Heart right ventricle (tissue), 16 donors: ENCODE measurements around the gene THSD8. TPM values are rescaled to one million over a fixed set of nuclear protein-coding genes. Genes with fewer than 3 reads are reported as not detected.
"Not testable (repeated sequence)": the region's sequence is repeated elsewhere in the genome, so short reads cannot be mapped to it uniquely, and the experiment has no call there.

Experiments
- ATAC-seq, 8 donors: fragments of 200-7000 bp; cut with Tn5 transposase; one replicate each; pipeline ENCODE4 v1.9.1; 2020; ENCODE audit warnings: mild to moderate bottlenecking in 8 of 8, moderate library complexity in 8 of 8, moderate number of reproducible peaks in 1 of 8
- DNase-seq, 2 donors: peaks; one replicate each; pipeline ENCODE4 v3.0.0-alpha.2; 2020
- H3K27ac ChIP-seq, 10 donors: fragments of 200-600 bp; sonication (generic) in 2 of 10; one replicate each; pipeline versions ENCODE4 v1.5.0 to v1.8.0; 2020 to 2022; ENCODE audit warnings: mild to moderate bottlenecking in 3 of 10
- H3K27me3 ChIP-seq, 7 donors: fragments of 200-600 bp; one replicate each; pipeline ENCODE4 v1.8.0; 2021 to 2022; ENCODE audit warnings: mild to moderate bottlenecking in 2 of 7
- H3K36me3 ChIP-seq, 9 donors: fragments of 200-600 bp; sonication (generic) in 1 of 9; one replicate each; pipeline versions ENCODE4 v1.5.0 to v1.8.0; 2020 to 2022; ENCODE audit warnings: mild to moderate bottlenecking in 2 of 9
- H3K4me1 ChIP-seq, 9 donors: fragments of 200-600 bp; sonication (generic) in 1 of 9; one replicate each; pipeline versions ENCODE4 v1.5.0 to v1.8.0; 2020 to 2022; ENCODE audit warnings: mild to moderate bottlenecking in 4 of 9
- H3K4me3 ChIP-seq, 10 donors: fragments of 200-600 bp; sonication (generic) in 2 of 10; one replicate each; pipeline versions ENCODE4 v1.5.0 to v1.8.0; 2020 to 2022; ENCODE audit warnings: mild to moderate bottlenecking in 7 of 10, moderate library complexity in 2 of 10
- H3K9me3 ChIP-seq, 11 donors: fragments of 200-600 bp in 10 of 11; sonication (generic) in 2 of 11; one replicate each; pipeline versions ENCODE4 v1.5.0 to v1.8.0; 2013 to 2022; ENCODE audit warnings: mild to moderate bottlenecking in 2 of 11, control low read depth in 1 of 11, moderate library complexity in 1 of 11
- WGBS, 2 donors: extraction: QIAGEN DNeasy Blood & Tissue Kit; methylation state at CpG; one replicate each; pipeline ENCODE4 v1.1.7; 2013; ENCODE audit warnings: inconsistent platforms in 1 of 2; 5-methylcytosine and 5-hydroxymethylcytosine counted together
- intact Hi-C, 10 donors: fragments of 100-400 bp; cut with DNase I; formaldehyde crosslinking; loops; one replicate each; pipeline versions ENCODE4 v1.11.1 to v1.14.2; 2022
- polyA plus RNA-seq, 2 donors: library from polyadenylated mRNA; stranded (reverse); fragments of 200-250 nt; gene quantifications; one replicate each; pipeline ENCODE4 v1.2.3, GENCODE V29; 2013
- total RNA-seq, 10 donors: library from RNA; stranded (reverse); fragmentation: NEBNext Ultra II Directional in 3 of 10; extraction: Animal tissue kit (Norgen Biotek cat#: 25700) in 3 of 10; gene quantifications; one replicate each; pipeline versions ENCODE4 v1.2.1 to v1.2.4, GENCODE V29; 2021 to 2023
- TF ChIP-seq, protein P1 (sequence below), 9 donors: fragments of 200-600 bp; sonication (generic) in 2 of 9; IDR thresholded peaks; one replicate each; pipeline versions ENCODE4 v1.5.0 to v1.8.0; 2021 to 2022; ENCODE audit warnings: antibody characterized with exemption in 9 of 9, mild to moderate bottlenecking in 5 of 9, moderate library complexity in 1 of 9
- donor health status: Arrhythmogenic right ventricular cardiomyopathy.
- donor health status: ischemic (EF 13 %, LVEDD 7.1; RV severe dilation, severe dysfunction).
- donor health status: healthy with polysubstance abuse.
- donor health status: DM: no; HTN: yes; CAD: no.
- donor health status: DM: no; HTN: no; CAD: no.
- donor health status: ischemic (EF 25% LVEDD 6.9; RV normal size, moderate dysfunction).
- donor health status: ischemic (EF 25% LVEDD 5.7; RV mildly dilated, moderate dysfunction).
- donor health status: healthy.
- donor health status: DM: yes; HTN: yes; CAD: no.
- donor health status: Ischemic cardiomyopathy.
- donor health status: ischemic (EF 35%, LVEDD 5.7; RV mildly dilated, moderate dysfunction).
- donor health status: nonischemic (EF 11% LVEDD 7.7; RV severe dilation, severe dysfunction).
- donor health status: DM: yes; HTN: yes; CAD: no.
- donor health status: PGD.
- donor health status: ischemic (EF 29% LVEDD 5.4; RV normal size, mild dysfunction).
- donor health status: nonischemic (EF 23%, LVEDD 6.1; RV moderate dilation, normal function).

THSD8 gene
- total and polyA plus RNA-seq, 12 donors, result 0.72 to 4.8 (median 2.5) TPM

DNA sequence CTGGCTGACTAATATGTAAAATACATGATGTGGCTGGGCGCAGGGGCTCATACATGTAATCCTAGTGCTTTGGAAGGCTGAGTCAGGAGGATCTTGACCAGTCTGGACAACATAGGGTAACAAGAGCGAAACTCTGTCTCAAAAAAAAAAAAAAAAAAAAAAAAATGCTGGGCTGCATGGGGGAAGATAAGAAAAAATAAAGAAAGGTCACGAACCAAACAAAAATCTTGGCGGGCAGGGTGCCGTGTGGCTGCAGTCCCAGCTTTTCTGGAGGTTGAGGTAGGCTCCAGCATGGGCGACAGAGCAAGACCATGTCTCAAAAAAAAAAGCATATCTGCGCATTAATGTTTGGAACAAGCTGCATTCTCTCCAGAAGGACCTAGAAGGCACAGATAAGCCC lies 13.2 kb downstream of the THSD8 start:
- H3K27me3 ChIP-seq, result no peaks in the 10 kb centered on the region
- intact Hi-C loops, result loop anchor here in 1 of 10 donors (5.0 kb wide), 1 partner anchor 47 kb away; no protein-coding TSS in a partner anchor
- no peaks in the 10 kb centered on the region for H3K4me1 ChIP-seq
- DNase-seq, result no peak
- TF ChIP-seq, protein P1, sequence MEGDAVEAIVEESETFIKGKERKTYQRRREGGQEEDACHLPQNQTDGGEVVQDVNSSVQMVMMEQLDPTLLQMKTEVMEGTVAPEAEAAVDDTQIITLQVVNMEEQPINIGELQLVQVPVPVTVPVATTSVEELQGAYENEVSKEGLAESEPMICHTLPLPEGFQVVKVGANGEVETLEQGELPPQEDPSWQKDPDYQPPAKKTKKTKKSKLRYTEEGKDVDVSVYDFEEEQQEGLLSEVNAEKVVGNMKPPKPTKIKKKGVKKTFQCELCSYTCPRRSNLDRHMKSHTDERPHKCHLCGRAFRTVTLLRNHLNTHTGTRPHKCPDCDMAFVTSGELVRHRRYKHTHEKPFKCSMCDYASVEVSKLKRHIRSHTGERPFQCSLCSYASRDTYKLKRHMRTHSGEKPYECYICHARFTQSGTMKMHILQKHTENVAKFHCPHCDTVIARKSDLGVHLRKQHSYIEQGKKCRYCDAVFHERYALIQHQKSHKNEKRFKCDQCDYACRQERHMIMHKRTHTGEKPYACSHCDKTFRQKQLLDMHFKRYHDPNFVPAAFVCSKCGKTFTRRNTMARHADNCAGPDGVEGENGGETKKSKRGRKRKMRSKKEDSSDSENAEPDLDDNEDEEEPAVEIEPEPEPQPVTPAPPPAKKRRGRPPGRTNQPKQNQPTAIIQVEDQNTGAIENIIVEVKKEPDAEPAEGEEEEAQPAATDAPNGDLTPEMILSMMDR (IDR thresholded peaks at IDR 0.05), result no peak
- no peak overlapping the region for H3K27ac ChIP-seq
- H3K9me3 ChIP-seq, result no peaks in the 10 kb centered on the region
- no peak overlapping the region for H3K4me3 ChIP-seq
- H3K36me3 ChIP-seq, result peaks cover 0 to 42% (median 6%) of the 10 kb centered on the region in 9 donors
- WGBS, 2 donors, result 94 to 96% methylated on average over 7 of the region's 7 CpGs
- ATAC-seq, result no peak

GRCh38 chr19:12817188-12817587 lies 15.3 kb downstream of the THSD8 start:
- intact Hi-C loops, result loop anchor here in 1 of 10 donors (5.0 kb wide), 1 partner anchor 45 kb away; no protein-coding TSS in a partner anchor
- peaks cover 0 to 26% (median 6%) of the 10 kb centered on the region in 9 donors for H3K36me3 ChIP-seq
- H3K9me3 ChIP-seq, H3K4me3 ChIP-seq, H3K27ac ChIP-seq, DNase-seq, H3K27me3 ChIP-seq, H3K4me1 ChIP-seq, ATAC-seq: not testable (repeated sequence)
- WGBS, 2 donors, result 93 to 95% methylated on average over 6 of the region's 6 CpGs

- intact Hi-C loops, result loop anchor here in 1 of 10 donors (5.0 kb wide), 1 partner anchor 44 kb away; no protein-coding TSS in a partner anchor
- H3K27ac ChIP-seq, H3K4me3 ChIP-seq, H3K27me3 ChIP-seq, H3K4me1 ChIP-seq, DNase-seq, ATAC-seq, H3K9me3 ChIP-seq: not testable (repeated sequence)
- 92 to 93% methylated on average over 11 of the region's 11 CpGs for WGBS, 2 donors
- peaks cover 0 to 22% (median 6%) of the 10 kb centered on the region in 9 donors for H3K36me3 ChIP-seq
Observed at GRCh38 chr19:12817810-12818209, 15.9 kb downstream of the THSD8 start.

GRCh38 chr19:12821761-12822160 lies 19.9 kb downstream of the THSD8 start:
- peaks cover 0 to 6% (median 0%) of the 10 kb centered on the region in 9 donors for H3K4me1 ChIP-seq
- no peak for ATAC-seq
- TF ChIP-seq, protein P1 (IDR thresholded peaks at IDR 0.05), result no peak
- H3K4me3 ChIP-seq, result no peak overlapping the region
- H3K9me3 ChIP-seq, result peaks cover 0 to 8% (median 0%) of the 10 kb centered on the region in 11 donors
- H3K27ac ChIP-seq, result no peak overlapping the region
- intact Hi-C loops, result no loop called here
- H3K36me3 ChIP-seq, result no peaks in the 10 kb centered on the region
- peaks cover 0 to 42% (median 34%) of the 10 kb centered on the region in 7 donors for H3K27me3 ChIP-seq
- 76 to 89% methylated on average over 2 of the region's 2 CpGs for WGBS, 2 donors
- no peak for DNase-seq

- Histone ChIP-seq H3K9me3 (peaks cover 0 to 8% (median 0%) of the 10 kb centered on the region in 11 donors), H3K4me3 (no peak overlapping the region), H3K36me3 (no peaks in the 10 kb centered on the region), H3K27me3 (peaks cover 0 to 80% (median 71%) of the 10 kb centered on the region in 7 donors), H3K27ac (no peak overlapping the region), H3K4me1 (peaks cover 0 to 6% (median 0%) of the 10 kb centered on the region in 9 donors)
- ATAC-seq, result peak in 2 of 8 donors; percentile 40 to 49
- TF ChIP-seq, protein P1 (IDR thresholded peaks at IDR 0.05), result peak in 7 of 9 donors; percentile 24 to 44 (median 32)
- no peak for DNase-seq
- WGBS, 2 donors, result 5 to 7% methylated on average over 46 of the region's 46 CpGs
- intact Hi-C loops, result no loop called here
Observed at GRCh38 chr19:12825254-12826131, 23.6 kb downstream of the THSD8 start.
